ENCODE measurements around the gene FKBP11. TPM values are rescaled to one million over a fixed set of nuclear protein-coding genes. Genes with fewer than 3 reads are reported as not detected.

Gene FKBP11
- total RNA-seq, 1 experiment from 2014 or later: 18.5 TPM

GRCh38 chr12:48907245-48907644, 18.0 kb downstream of the FKBP11 start:
- H3K4me1 ChIP-seq (ENCODE audit: control insufficient read depth in 1 of 2, insufficient read depth in 2 of 2, low read length in 2 of 2): peaks cover 0 to 3% of the 10 kb centered on the region in 2 experiments; a peak in 1 of 4 replicates
- H4K20me1 ChIP-seq (ENCODE audit: insufficient read depth): no peaks in the 10 kb centered on the region
- H3K9me2 ChIP-seq (ENCODE audit: insufficient read depth): no peaks in the 10 kb centered on the region
- H3K4me3 ChIP-seq (replicated peaks in 1 of 2; ENCODE audit: low read depth in 1 of 2, low read length in 2 of 2): no peak overlapping the region
- ATAC-seq: no peak
- H3K9ac ChIP-seq (ENCODE audit: low read length): no peak overlapping the region
- DNase-seq (ENCODE audit: low read depth, low spot score): no peak
- BruUV-seq (replicated peaks): no TSS peak
- RAD21 ChIA-PET (ENCODE audit: low non-redundant PET in 1 of 2, low total read pairs in 2 of 2, uncharacterized antibody in 2 of 2, unreplicated experiment in 2 of 2): no interaction called here
- POLR2A ChIA-PET: interaction anchor here (0.5 kb wide), 1 partner anchor 55 kb away, joined by 3 read pairs; the partner anchor contains the start of gene DDX23
- no peak overlapping the region for H3K4me2 ChIP-seq (ENCODE audit: low read length)
- CTCF ChIA-PET: no interaction called here
- H3K27me3 ChIP-seq (ENCODE audit: insufficient read depth, low read length): no peaks in the 10 kb centered on the region
- no peak overlapping the region for H3K27ac ChIP-seq (ENCODE audit: low read depth, low read length)
- TF ChIP-seq, protein P1, sequence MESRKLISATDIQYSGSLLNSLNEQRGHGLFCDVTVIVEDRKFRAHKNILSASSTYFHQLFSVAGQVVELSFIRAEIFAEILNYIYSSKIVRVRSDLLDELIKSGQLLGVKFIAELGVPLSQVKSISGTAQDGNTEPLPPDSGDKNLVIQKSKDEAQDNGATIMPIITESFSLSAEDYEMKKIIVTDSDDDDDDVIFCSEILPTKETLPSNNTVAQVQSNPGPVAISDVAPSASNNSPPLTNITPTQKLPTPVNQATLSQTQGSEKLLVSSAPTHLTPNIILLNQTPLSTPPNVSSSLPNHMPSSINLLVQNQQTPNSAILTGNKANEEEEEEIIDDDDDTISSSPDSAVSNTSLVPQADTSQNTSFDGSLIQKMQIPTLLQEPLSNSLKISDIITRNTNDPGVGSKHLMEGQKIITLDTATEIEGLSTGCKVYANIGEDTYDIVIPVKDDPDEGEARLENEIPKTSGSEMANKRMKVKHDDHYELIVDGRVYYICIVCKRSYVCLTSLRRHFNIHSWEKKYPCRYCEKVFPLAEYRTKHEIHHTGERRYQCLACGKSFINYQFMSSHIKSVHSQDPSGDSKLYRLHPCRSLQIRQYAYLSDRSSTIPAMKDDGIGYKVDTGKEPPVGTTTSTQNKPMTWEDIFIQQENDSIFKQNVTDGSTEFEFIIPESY (IDR thresholded peaks at IDR 0.05; ENCODE audit: extremely low read depth, insufficient replicate concordance, low read length): no peak
- no peak for TF ChIP-seq RAD21 (IDR thresholded peaks at IDR 0.05; ENCODE audit: low read depth)
- TF ChIP-seq EZH2phosphoT487 (IDR thresholded peaks at IDR 0.05; ENCODE audit: borderline replicate concordance): no peak
- no peak for TF ChIP-seq EGR1 (IDR thresholded peaks at IDR 0.05; ENCODE audit: low read depth)
- TF ChIP-seq CEBPB (IDR thresholded peaks at IDR 0.05; ENCODE audit: low read depth): no peak
- TF ChIP-seq, protein P2, sequence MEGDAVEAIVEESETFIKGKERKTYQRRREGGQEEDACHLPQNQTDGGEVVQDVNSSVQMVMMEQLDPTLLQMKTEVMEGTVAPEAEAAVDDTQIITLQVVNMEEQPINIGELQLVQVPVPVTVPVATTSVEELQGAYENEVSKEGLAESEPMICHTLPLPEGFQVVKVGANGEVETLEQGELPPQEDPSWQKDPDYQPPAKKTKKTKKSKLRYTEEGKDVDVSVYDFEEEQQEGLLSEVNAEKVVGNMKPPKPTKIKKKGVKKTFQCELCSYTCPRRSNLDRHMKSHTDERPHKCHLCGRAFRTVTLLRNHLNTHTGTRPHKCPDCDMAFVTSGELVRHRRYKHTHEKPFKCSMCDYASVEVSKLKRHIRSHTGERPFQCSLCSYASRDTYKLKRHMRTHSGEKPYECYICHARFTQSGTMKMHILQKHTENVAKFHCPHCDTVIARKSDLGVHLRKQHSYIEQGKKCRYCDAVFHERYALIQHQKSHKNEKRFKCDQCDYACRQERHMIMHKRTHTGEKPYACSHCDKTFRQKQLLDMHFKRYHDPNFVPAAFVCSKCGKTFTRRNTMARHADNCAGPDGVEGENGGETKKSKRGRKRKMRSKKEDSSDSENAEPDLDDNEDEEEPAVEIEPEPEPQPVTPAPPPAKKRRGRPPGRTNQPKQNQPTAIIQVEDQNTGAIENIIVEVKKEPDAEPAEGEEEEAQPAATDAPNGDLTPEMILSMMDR (IDR thresholded peaks at IDR 0.05 in 2 of 3, conservative IDR thresholded peaks at IDR 0.05 in 1 of 3; ENCODE audit: borderline replicate concordance in 1 of 3, insufficient read depth in 1 of 3, low read depth in 2 of 3, low read length in 2 of 3): no peak
- TF ChIP-seq POLR2AphosphoS5 (IDR thresholded peaks at IDR 0.05; ENCODE audit: low read depth, low read length): no peak
- TF ChIP-seq SP1 (IDR thresholded peaks at IDR 0.05; ENCODE audit: low read depth): no peak
- TF ChIP-seq EZH2 (IDR thresholded peaks at IDR 0.05): no peak
- no peaks in the 10 kb centered on the region for H3K9me3 ChIP-seq (ENCODE audit: control insufficient read depth in 1 of 2, insufficient read depth in 1 of 2, low read depth in 1 of 2, low read length in 2 of 2)
- no peaks in the 10 kb centered on the region for H3K79me2 ChIP-seq (ENCODE audit: insufficient read depth, low read length)
- H3K36me3 ChIP-seq (ENCODE audit: control insufficient read depth in 1 of 2, insufficient read depth in 2 of 2, low read length in 2 of 2): no peaks in the 10 kb centered on the region
- intact Hi-C loops (cut with micrococcal nuclease): no loop called here
- no peak overlapping the region for H2AFZ ChIP-seq (ENCODE audit: low read depth, low read length, poor library complexity, severe bottlenecking)
